HG03103 (cell line): ENCODE measurements around the gene B3GAT1.

Experiments
- ATAC-seq: cut with Tn5 transposase; IDR thresholded peaks from one replicate; pipeline ENCODE4 v1.9.1; 2021; ENCODE audit warnings: low read depth; ENCODE audit not compliant: unreplicated experiment

Gene B3GAT1

GRCh38 chr11:134374891-134375550 is 37.0 kb downstream of the B3GAT1 start:
- no peak for ATAC-seq

- ATAC-seq, result no peak
Observed at GRCh38 chr11:134374171-134374570, 37.9 kb downstream of the B3GAT1 start.

DNA sequence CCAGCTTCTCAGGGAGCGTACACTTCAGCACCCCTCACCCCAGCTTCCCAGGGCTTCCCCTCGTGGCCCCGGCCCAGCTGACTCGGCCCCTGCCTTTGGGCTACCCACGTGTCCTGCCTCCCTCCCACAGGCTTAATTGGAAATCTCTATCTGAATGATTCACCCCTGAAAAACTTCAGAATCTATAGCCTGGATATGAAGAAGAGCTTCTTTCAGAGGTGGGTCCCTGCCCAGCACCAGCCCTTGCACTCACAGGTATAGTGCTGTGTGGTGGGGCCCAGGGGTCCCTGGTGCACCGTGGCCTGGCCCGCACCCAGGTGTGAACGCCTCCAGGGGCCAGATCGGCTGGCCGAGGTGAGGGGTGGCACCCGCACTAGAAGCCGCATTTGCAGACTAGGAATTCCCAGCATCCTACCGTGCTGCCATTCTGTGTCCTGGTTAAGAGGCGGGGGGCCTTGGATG is 38.4 kb downstream of the B3GAT1 start:
- no peak for ATAC-seq

GRCh38 chr11:134372961-134373360 is 39.1 kb downstream of the B3GAT1 start:
- no peak for ATAC-seq

GRCh38 chr11:134372536-134372935 is 39.5 kb downstream of the B3GAT1 start:
- ATAC-seq, result no peak

GRCh38 chr11:134371436-134372185 is 40.4 kb downstream of the B3GAT1 start:
- ATAC-seq, result no peak

DNA sequence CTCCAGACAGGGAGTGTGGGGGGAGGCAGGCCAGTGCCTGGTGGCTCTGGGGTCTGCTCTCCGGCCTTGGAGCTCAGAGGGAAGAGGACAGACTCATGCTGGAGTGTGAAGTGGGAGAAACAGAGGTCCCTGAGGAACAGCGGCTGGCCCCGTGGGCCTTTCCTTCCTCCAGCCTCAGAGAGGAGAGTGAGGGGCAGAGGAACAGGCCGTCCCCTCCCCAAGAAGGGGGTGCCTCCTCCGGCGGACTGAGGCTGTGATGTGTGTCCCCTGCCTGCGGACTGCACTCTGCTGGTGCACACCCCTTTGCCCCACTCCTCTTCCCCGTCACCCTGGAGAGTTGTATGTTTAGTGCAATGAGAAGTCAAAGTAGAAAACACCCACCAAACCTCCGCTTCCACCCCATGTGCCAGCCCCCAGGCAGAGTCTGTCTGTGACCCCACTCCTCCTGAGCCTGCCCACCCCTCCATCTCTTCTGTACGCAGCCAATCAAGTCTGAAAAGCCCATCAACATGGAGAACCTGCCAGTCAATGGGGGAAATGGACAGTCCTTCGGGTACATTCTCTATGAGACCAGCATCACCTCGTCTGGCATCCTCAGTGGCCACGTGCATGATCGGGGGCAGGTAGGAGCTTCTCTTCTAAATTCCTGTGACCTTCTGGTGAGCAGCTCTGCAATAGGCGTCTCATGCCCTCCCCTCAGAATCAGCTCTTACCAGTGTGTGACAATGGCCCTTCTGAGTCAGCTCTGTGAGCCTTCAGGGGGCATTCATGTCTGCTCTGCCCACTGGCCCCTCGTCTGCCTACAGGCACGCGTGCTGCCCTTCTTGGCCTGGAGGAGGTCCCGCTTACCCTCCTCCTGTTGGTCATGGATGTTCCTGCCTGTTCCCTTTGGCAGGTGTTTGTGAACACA is 41.3 kb downstream of the B3GAT1 start:
- ATAC-seq, result no peak

DNA sequence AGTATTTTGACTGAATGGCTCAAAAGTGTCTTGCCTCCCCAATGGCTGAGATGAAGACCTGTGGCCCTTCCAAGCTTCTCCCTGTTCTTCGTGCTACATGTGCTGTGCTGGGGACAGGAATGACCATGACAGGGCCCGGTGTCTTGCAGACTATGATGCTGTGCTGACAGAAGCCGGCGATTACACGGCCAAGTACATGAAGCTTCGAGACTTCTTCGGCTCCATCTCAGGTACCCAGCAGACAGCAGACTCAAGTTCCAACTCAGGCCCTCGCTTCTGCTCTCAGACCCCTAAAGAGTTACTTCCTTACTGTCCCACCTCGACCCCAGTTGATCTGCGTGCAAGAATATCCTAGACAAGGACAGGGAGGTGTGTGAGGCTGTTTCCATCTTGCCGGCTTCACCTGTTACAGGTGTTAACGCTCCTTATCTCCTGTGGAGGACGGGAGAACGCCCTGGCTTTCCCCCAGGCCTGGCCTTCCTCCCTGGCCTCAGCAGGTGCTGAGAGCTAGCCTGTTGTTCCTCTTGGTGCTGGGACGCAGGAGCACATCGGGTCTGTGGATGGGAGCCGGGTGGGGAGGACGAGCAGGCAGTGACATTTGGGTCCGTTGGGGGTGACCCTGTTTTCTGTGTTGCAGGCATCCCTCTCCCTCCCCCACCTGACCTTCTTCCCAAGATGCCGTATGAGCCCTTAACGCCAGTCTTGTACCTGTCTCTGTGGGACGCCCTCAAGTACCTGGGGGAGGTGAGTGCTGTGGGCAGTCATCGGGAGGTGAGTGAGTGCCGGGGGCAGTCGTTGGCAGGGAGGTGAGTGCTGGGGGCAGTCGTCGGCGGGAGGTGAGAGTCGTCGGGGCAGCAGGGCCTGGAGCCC is 42.2 kb downstream of the B3GAT1 start:
- no peak for ATAC-seq

GRCh38 chr11:134367781-134368180 is 44.3 kb downstream of the B3GAT1 start:
- no peak for ATAC-seq

DNA sequence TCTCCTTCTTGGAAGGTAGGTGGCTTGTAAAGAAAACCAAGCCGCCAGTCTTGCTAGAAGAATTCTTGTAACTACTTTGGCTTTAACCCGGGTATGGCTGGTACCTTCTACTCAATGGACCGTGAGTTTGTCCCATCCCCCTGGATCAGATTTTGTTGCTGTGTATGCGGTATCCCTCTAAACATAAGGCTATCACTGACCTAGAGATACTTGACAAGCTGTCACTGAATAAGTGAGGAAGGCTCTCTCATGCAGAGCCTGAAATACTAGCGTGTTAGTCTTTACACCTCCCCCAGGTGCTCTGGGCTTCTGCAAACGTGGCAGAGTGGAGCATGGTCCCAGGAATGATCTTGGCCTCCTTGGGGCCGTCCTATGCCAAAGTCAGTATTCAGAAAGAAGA is 45.8 kb downstream of the B3GAT1 start:
- no peak for ATAC-seq

GRCh38 chr11:134365011-134365925 is 46.8 kb downstream of the B3GAT1 start:
- ATAC-seq, result no peak

- ATAC-seq, result no peak
Observed at GRCh38 chr11:134364261-134364660, 47.8 kb downstream of the B3GAT1 start.

GRCh38 chr11:134363592-134363991 is 48.5 kb downstream of the B3GAT1 start:
- ATAC-seq, result no peak

DNA sequence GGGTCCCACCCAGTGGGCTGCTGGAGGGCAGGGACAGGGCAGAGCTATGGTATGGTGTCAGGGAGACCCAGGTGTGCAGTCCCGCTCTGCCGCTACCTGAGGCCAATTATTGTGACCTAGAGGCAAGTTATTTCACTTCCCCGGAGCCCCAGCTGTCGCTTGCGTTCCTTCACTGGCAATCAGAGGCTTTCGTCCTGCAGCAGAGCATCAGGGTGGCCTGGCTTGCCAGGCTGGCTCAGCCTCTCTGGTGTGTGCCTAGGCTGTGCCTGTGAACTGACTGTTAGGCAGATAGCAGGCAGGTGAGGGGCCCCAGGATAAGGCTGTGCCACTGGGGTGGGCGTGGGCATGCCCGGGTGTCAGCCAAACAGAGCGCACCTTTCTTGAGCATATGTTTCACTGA is 48.9 kb downstream of the B3GAT1 start:
- no peak for ATAC-seq

DNA sequence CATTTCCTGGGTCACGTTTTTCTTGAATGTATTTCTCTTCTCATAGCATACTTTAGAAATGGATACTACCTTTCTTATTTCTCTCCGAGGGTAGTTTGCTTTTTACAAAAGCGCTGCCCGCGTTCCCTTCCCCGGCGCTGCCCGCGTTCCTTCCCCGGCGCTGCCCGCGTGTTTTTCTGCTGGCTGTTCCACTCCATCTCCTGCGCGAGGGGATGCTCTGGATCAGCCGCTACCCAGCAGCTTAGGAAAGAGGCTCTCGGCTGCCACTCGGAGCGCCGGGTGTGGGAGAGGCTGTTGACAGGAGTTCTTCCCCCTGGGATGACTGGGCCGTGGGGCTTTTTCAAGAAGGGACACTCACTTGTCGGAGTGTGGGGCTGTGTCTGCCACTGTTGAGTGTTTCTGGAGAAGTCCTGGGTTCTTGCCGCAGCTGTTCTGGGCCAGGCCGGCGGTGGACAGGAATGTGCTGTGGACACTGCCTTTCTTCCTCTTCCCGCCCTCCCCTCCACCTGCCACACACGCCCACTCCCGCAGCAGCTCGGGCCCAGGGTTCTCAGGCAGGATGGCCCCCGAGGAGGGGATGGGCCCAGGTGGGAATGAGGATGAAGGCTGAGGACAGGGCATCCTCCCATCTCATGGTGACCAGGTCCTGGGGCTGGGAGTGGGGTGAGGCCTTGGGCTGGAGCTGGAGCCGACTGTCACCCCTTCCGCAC is 49.7 kb downstream of the B3GAT1 start:
- ATAC-seq, result no peak

- no peak for ATAC-seq
Observed at GRCh38 chr11:134361661-134362060, 50.4 kb downstream of the B3GAT1 start.

DNA sequence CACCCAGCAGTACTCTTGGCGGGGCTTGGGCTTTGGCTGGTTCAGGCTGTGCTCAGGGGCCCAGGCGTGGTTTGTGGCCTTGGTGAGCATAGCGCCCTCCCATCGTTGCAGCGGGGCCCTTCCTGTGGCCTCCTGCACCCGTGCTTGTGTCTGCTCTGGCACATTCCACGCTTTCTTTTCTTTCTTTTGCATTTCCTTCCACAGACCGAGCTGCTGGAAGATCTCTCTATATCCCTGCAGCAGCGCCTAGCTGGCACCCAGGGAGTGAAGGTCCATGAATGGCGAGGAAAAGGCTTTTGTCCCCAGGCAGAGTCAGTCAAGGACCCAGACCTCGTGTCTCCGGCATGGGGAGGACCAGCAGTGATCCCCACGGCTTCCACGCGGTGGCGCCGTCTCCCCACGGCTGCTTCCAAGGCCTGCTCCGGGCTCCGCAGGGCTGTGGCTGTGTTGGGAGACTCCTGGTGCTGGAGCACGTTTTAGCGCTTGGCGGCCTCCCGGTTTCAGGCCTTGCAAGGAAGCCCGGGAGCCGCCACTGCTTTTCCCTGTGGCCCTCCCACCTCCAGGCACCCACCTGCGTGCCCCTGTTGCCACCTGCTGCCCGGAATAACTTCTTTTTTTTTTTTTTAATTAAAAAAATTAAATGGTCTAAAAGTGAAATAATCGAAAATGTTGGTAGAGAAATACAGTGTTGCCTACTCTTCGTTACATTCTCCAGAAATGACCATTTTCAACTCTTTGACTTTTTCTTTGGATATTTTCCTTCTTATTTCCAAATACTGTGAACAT is 51.8 kb downstream of the B3GAT1 start:
- peak; percentile 70 for ATAC-seq

- ATAC-seq, result no peak
Observed at GRCh38 chr11:134359646-134360045, 52.4 kb downstream of the B3GAT1 start.
